Measurements from ENCODE around the gene QSER1. TPM values are rescaled to one million over a fixed set of nuclear protein-coding genes. Genes with fewer than 3 reads are reported as not detected.
"Not testable (repeated sequence)": the region's sequence is repeated elsewhere in the genome, so short reads cannot be mapped to it uniquely, and the experiment has no call there.

Gene QSER1
- total and polyA plus RNA-seq, 2 donors (not counting 1 experiment from before 2014, with no cell fraction given): 9.6 to 17.2 TPM

GRCh38 chr11:32963721-32964120 lies 71.1 kb downstream of the QSER1 start:
- TF ChIP-seq CTCF (conservative IDR thresholded peaks at IDR 0.05 in 1 of 2, IDR thresholded peaks at IDR 0.05 in 1 of 2; ENCODE audit: low read depth in 1 of 2, low read length in 2 of 2): no peak
- no peak for TF ChIP-seq EZH2 (IDR thresholded peaks at IDR 0.05; ENCODE audit: low read length, missing control alignments)
- Histone ChIP-seq H2AFZ (ENCODE audit: low read length) (no peak overlapping the region), H3K4me1 (ENCODE audit: control insufficient read depth, extremely low read depth, insufficient read depth, low read length) (no peaks in the 10 kb centered on the region), H4K20me1 (ENCODE audit: control insufficient read depth, extremely low read depth, insufficient read depth, low read length) (no peaks in the 10 kb centered on the region), H3K4me3 (replicated peaks in 1 of 4; ENCODE audit: control extremely low read depth in 1 of 4, insufficient read depth in 1 of 4, low read depth in 3 of 4, low read length in 4 of 4) (no peak overlapping the region), H3K79me2 (ENCODE audit: control insufficient read depth, insufficient read depth, low read length) (no peaks in the 10 kb centered on the region), H3K9me3 (ENCODE audit: control insufficient read depth, insufficient read depth, low read depth, low read length) (no peaks in the 10 kb centered on the region), H3K27ac (ENCODE audit: insufficient read depth, low read length) (no peak overlapping the region), H3K36me3 (ENCODE audit: control insufficient read depth, insufficient read depth, low read length) (no peaks in the 10 kb centered on the region), H3K27me3 (ENCODE audit: control insufficient read depth, insufficient read depth, low read length) (no peaks in the 10 kb centered on the region), H3K4me2 (ENCODE audit: extremely low read depth, insufficient read depth, low read length) (no peak overlapping the region), H3K9ac (ENCODE audit: insufficient read depth, low read length) (no peak overlapping the region)
- peak in 1 of 2 donors; percentile 6 for DNase-seq (ENCODE audit: low read depth in 2 of 2)

GRCh38 chr11:32968541-32968940 lies 75.9 kb downstream of the QSER1 start:
- no peaks in the 10 kb centered on the region for H4K20me1 ChIP-seq (ENCODE audit: control insufficient read depth, extremely low read depth, insufficient read depth, low read length)
- H3K36me3 ChIP-seq (ENCODE audit: control insufficient read depth, insufficient read depth, low read length): no peaks in the 10 kb centered on the region
- no peak overlapping the region for H3K4me2 ChIP-seq (ENCODE audit: extremely low read depth, insufficient read depth, low read length)
- DNase-seq (ENCODE audit: low read depth in 2 of 2): no peak
- no peak overlapping the region for H3K9ac ChIP-seq (ENCODE audit: insufficient read depth, low read length)
- TF ChIP-seq CTCF (conservative IDR thresholded peaks at IDR 0.05 in 1 of 2, IDR thresholded peaks at IDR 0.05 in 1 of 2; ENCODE audit: low read depth in 1 of 2, low read length in 2 of 2) (no peak), EZH2 (IDR thresholded peaks at IDR 0.05; ENCODE audit: low read length, missing control alignments) (no peak)
- H2AFZ ChIP-seq (ENCODE audit: low read length): no peak overlapping the region
- no peaks in the 10 kb centered on the region for H3K9me3 ChIP-seq (ENCODE audit: control insufficient read depth, insufficient read depth, low read depth, low read length)
- H3K4me1 ChIP-seq (ENCODE audit: control insufficient read depth, extremely low read depth, insufficient read depth, low read length): no peaks in the 10 kb centered on the region
- no peaks in the 10 kb centered on the region for H3K79me2 ChIP-seq (ENCODE audit: control insufficient read depth, insufficient read depth, low read length)
- no peaks in the 10 kb centered on the region for H3K27me3 ChIP-seq (ENCODE audit: control insufficient read depth, insufficient read depth, low read length)
- no peak overlapping the region for H3K27ac ChIP-seq (ENCODE audit: insufficient read depth, low read length)
- no peak overlapping the region for H3K4me3 ChIP-seq (replicated peaks in 1 of 4; ENCODE audit: control extremely low read depth in 1 of 4, insufficient read depth in 1 of 4, low read depth in 3 of 4, low read length in 4 of 4)

- H3K36me3 ChIP-seq (ENCODE audit: control insufficient read depth, insufficient read depth, low read length): not testable (repeated sequence)
Measured at GRCh38 chr11:32972233-32972632, 79.6 kb downstream of the QSER1 start.

More at GRCh38 chr11:32972233-32972632, 79.6 kb downstream of the QSER1 start:
- H3K27ac ChIP-seq (ENCODE audit: insufficient read depth, low read length); H3K9me3 ChIP-seq (ENCODE audit: control insufficient read depth, insufficient read depth, low read depth, low read length); H2AFZ ChIP-seq (ENCODE audit: low read length); H3K27me3 ChIP-seq (ENCODE audit: control insufficient read depth, insufficient read depth, low read length); H3K9ac ChIP-seq (ENCODE audit: insufficient read depth, low read length); DNase-seq (ENCODE audit: low read depth in 2 of 2); H3K4me1 ChIP-seq (ENCODE audit: control insufficient read depth, extremely low read depth, insufficient read depth, low read length); H3K4me3 ChIP-seq (replicated peaks in 1 of 4; ENCODE audit: control extremely low read depth in 1 of 4, insufficient read depth in 1 of 4, low read depth in 3 of 4, low read length in 4 of 4); H4K20me1 ChIP-seq (ENCODE audit: control insufficient read depth, extremely low read depth, insufficient read depth, low read length); H3K4me2 ChIP-seq (ENCODE audit: extremely low read depth, insufficient read depth, low read length); H3K79me2 ChIP-seq (ENCODE audit: control insufficient read depth, insufficient read depth, low read length): not testable (repeated sequence)
